Psoas muscle (tissue), 8 donors: ENCODE data around the gene GPR25. TPM values are rescaled to one million over a fixed set of nuclear protein-coding genes. Genes with fewer than 3 reads are reported as not detected.

ENCODE experiments used
- ATAC-seq, 4 donors: fragments of 200-7000 bp; cut with Tn5 transposase; one replicate each; pipeline ENCODE4 v1.9.1; 2020; ENCODE audit warnings: moderate library complexity in 3 of 4, mild to moderate bottlenecking in 2 of 4
- DNase-seq, 2 donors: peaks; one replicate each; pipeline ENCODE4 v3.0.0-alpha.2; 2020
- H3K27ac ChIP-seq: fragments of 200-600 bp; one replicate; pipeline ENCODE4 v1.8.0; 2022
- H3K27me3 ChIP-seq, 3 donors: fragments of 200-600 bp in 1 of 3; one replicate each; pipeline versions ENCODE4 v1.6.1 to v1.8.0; 2013 to 2022; ENCODE audit warnings: low read length in 2 of 3, mild to moderate bottlenecking in 2 of 3, moderate library complexity in 1 of 3; ENCODE audit not compliant: insufficient read depth in 3 of 3
- H3K36me3 ChIP-seq, 2 donors: fragments of 200-600 bp in 1 of 2; one replicate each; pipeline versions ENCODE4 v1.6.1 to v1.8.0; 2013 to 2022; ENCODE audit warnings: low read depth in 1 of 2, mild to moderate bottlenecking in 1 of 2, moderate library complexity in 1 of 2; ENCODE audit not compliant: insufficient read depth in 1 of 2
- H3K4me1 ChIP-seq: fragments of 200-600 bp; one replicate; pipeline ENCODE4 v1.8.0; 2022
- H3K4me3 ChIP-seq: fragments of 200-600 bp; one replicate; pipeline ENCODE4 v1.8.0; 2022; ENCODE audit warnings: mild to moderate bottlenecking
- H3K9me3 ChIP-seq: fragments of 200-600 bp; one replicate; pipeline ENCODE4 v1.8.0; 2022
- CTCF ChIP-seq: fragments of 200-600 bp; IDR thresholded peaks from one replicate; pipeline ENCODE4 v1.8.0; 2022; ENCODE audit warnings: antibody characterized with exemption
- WGBS, 3 donors: extraction: QIAGEN DNeasy Blood & Tissue Kit; methylation state at CpG; one replicate each; pipeline versions ENCODE4 v1.1.6 to v1.1.7; 2013; 5-methylcytosine and 5-hydroxymethylcytosine counted together
- intact Hi-C, 2 donors: fragments of 100-400 bp; cut with DNase I; formaldehyde crosslinking; loops; one replicate each; pipeline versions ENCODE4 v1.11.0 to v1.14.2; 2022
- polyA plus RNA-seq, 3 donors: library from polyadenylated mRNA; stranded (reverse); fragments of 200-250 nt; gene quantifications; one replicate each; pipeline ENCODE4 v1.2.3, GENCODE V29; 2013
- total RNA-seq, 4 donors: library from RNA; stranded (reverse); fragmentation: NEBNext Ultra II Directional in 2 of 4; extraction: Animal tissue kit (Norgen Biotek cat#: 25700) in 2 of 4; gene quantifications; one replicate each; pipeline versions ENCODE4 v1.2.1 to v1.2.4, GENCODE V29; 2021 to 2023
- donor health status: healthy with polysubstance abuse.
- donor health status: DM: no; HTN: no; CAD: no; lungs with moderate emphysema.
- donor health status: Bipolar disorder and iron deficiency.
- donor health status: healthy.
- donor health status: DM: yes; HTN: yes; CAD: no.
- donor health status: DM: no; HTN: no; CAD: no.
- donor health status: DM: no; HTN: no; CAD: no.
- donor health status: DM: yes; HTN: yes; CAD: no.

The GPR25 gene
- total and polyA plus RNA-seq, 7 donors, result not detected

DNA sequence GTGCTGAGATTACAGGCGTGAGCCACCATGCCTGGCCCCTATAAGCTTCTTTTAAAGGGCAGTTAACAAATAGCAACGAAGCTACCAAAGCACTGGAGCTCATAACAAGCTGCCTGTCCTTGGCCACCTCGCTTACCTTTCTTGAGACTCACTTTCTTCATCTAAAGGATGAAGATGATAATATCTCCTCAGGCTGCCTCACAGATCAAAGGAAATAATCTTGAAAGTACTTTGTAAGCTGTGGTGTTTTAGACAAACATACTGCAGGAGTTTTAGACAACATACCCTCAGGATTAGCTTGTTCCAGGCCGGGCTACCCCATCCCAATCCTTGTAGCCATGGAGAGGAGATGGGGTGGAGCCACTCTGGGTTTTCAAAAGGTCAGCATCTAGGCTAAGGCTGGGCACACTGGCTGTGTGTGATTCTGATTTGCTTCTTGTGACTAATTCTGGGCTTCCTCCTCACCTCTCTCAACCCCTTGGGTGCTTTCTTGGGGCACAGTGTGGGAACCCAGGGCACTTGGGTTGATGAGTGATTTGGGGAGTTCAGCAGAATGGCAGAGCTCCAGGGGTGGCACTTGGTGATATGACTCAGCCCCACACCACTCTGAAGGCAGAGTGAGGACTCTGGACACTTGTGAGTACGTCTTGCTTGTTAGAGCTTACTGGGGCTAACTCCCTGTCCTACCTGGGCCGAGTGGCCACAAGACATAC is 5.2 kb downstream of the GPR25 start:
- intact Hi-C loops, result no loop called here
- Histone ChIP-seq H3K36me3 (no peaks in the 10 kb centered on the region), H3K4me1 (peaks cover 8% of the 10 kb centered on the region), H3K9me3 (no peaks in the 10 kb centered on the region), H3K27me3 (peaks cover 0 to 35% (median 19%) of the 10 kb centered on the region in 3 donors), H3K27ac (no peak overlapping the region), H3K4me3 (no peak overlapping the region)
- ATAC-seq (no peak), DNase-seq (no peak)
- no peak for TF ChIP-seq CTCF
- 76 to 83% (median 83%) methylated on average over 6 of the region's 6 CpGs for WGBS, 3 donors

- no peak for ATAC-seq
- Histone ChIP-seq H3K4me3 (no peak overlapping the region), H3K27me3 (peaks cover 0 to 13% (median 5%) of the 10 kb centered on the region in 3 donors), H3K27ac (no peak overlapping the region), H3K9me3 (no peaks in the 10 kb centered on the region), H3K4me1 (no peaks in the 10 kb centered on the region), H3K36me3 (no peaks in the 10 kb centered on the region)
- 29 to 52% (median 38%) methylated on average over 3 of the region's 3 CpGs for WGBS, 3 donors
- intact Hi-C loops, result no loop called here
- no peak for DNase-seq
- TF ChIP-seq CTCF, result no peak
These were observed 7.4 kb downstream of the GPR25 start for GRCh38 chr1:200880212-200880611.

DNA sequence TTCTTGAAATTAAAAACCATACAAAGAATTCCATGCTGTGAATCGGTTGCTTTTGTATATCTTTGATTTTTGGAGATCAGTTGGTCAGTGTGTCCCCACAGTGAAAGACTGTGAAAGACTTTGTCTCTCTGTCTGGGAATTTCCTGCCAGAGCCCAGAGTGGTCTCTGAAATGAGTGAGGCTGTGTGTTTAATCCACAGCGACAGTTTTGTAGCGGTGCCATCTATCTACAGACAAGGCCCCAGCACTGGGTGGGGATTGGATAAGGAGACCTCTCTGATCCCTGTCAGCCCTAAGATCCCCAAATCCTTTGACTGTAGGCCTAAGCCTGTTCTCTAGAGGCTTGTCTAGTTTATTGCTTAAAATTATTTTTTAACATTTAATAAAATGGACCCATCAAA is 10.3 kb downstream of the GPR25 start:
- no peaks in the 10 kb centered on the region for H3K4me1 ChIP-seq
- no peak overlapping the region for H3K27ac ChIP-seq
- no peak for TF ChIP-seq CTCF
- intact Hi-C loops, result no loop called here
- WGBS, 3 donors, result 81 to 85% (median 84%) methylated on average over 3 of the region's 3 CpGs
- ATAC-seq (no peak), DNase-seq (no peak)
- no peaks in the 10 kb centered on the region for H3K9me3 ChIP-seq
- no peak overlapping the region for H3K4me3 ChIP-seq
- H3K27me3 ChIP-seq, result peaks cover 0 to 4% (median 0%) of the 10 kb centered on the region in 3 donors
- no peaks in the 10 kb centered on the region for H3K36me3 ChIP-seq

DNA sequence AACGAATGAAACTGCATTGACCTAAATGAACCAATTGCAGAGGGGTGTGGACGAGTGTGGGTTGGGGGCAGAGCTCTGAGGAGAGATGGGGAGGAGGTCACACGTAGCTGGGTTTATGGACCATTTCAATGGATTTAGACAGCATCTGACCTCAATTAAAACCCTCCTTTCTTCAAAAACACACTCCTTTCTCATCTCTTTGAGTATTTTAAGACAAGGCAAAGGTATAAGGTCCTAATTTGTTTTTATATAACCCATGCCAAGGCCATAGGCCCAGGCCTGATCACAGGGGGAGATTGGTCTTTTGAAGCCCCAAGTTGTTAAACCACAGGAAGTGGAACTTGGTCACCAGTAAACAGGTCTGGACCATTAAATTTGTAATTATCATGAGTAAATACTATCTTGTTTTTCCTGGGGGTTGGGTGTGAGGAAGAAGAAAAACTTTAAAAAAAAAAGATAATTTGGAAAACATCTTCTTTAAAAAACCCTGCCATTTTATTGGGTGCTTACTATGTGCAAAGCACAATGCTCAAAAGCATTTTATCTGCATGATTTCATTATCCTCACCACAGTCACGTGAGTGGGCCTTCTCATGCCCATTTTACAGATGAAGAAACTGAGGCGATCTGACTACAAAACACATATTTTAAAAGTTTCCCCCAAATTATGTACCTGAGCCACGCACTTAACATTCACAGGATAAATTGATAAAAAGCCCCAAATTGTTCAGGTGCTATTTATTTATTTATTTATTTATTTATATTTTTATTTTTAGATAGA is 13.0 kb downstream of the GPR25 start:
- Histone ChIP-seq H3K36me3 (no peaks in the 10 kb centered on the region), H3K4me3 (no peak overlapping the region), H3K4me1 (no peaks in the 10 kb centered on the region), H3K27ac (no peak overlapping the region), H3K9me3 (no peaks in the 10 kb centered on the region), H3K27me3 (peaks cover 0 to 8% (median 5%) of the 10 kb centered on the region in 3 donors)
- WGBS, 3 donors, result 92 to 94% (median 94%) methylated on average over 6 of the region's 6 CpGs
- ATAC-seq (no peak), DNase-seq (no peak)
- intact Hi-C loops, result no loop called here
- no peak for TF ChIP-seq CTCF
